SK-N-SH (cell line): ENCODE measurements around the gene EZR. TPM values are rescaled to one million over a fixed set of nuclear protein-coding genes. Genes with fewer than 3 reads are reported as not detected.

ENCODE experiments used
- CTCF ChIA-PET: fragments of 300-600, 350-600 bp; formaldehyde crosslinking; extraction: SDS; loops from one replicate; lab custom pipeline; 2021; lab: Yijun Ruan, JAX
- POLR2A ChIA-PET: fragments of 350-600 bp; sonication (Branson Sonifier 250); formaldehyde crosslinking; extraction: SDS; loops from one replicate; lab custom pipeline; 2020; ENCODE audit warnings: antibody characterized with exemption, inconsistent platforms; lab: Yijun Ruan, JAX
- DNase-seq: peaks from one replicate; pipeline ENCODE4 v3.0.0; 2012
- H2AFZ ChIP-seq: fragments of 200-600 bp; sonication (generic); 2 replicates; pipeline ENCODE4 v1.8.1; 2016; ENCODE audit warnings: antibody characterized with exemption, mild to moderate bottlenecking, low read depth
- H3F3A ChIP-seq: fragments of 200-600 bp; sonication (generic); replicated peaks from 2 replicates; pipeline ENCODE3; 2016; ENCODE audit warnings: antibody characterized with exemption, mild to moderate bottlenecking; ENCODE audit not compliant: insufficient read depth
- H3K27ac ChIP-seq, 2 experiments: fragments of 200-500 bp in 1 of 2; fragments of 200-600 bp in 1 of 2; sonication (Bioruptor generic) in 1 of 2; sonication (generic), shearing (Covaris generic) in 1 of 2; 2 replicates each; pipeline versions ENCODE4 v1.5.1 to v1.6.1; 2014 to 2016; ENCODE audit warnings: low read depth in 2 of 2, inconsistent platforms in 1 of 2, low read length in 1 of 2, mild to moderate bottlenecking in 1 of 2, mixed read lengths in 1 of 2
- H3K27me3 ChIP-seq: fragments of 200-600 bp; sonication (generic), shearing (Covaris generic); 2 replicates; pipeline ENCODE4 v1.6.1; 2016; ENCODE audit warnings: mixed run types; ENCODE audit not compliant: insufficient read depth
- H3K36me3 ChIP-seq, 2 experiments: fragments of 200-500 bp in 1 of 2; fragments of 200-600 bp in 1 of 2; sonication (Bioruptor generic) in 1 of 2; sonication (generic) in 1 of 2; replicated peaks in 1 of 2; 2 replicates each; pipeline versions ENCODE3 to v1.5.1; 2014 to 2016; ENCODE audit warnings: low read length in 1 of 2, mild to moderate bottlenecking in 1 of 2; ENCODE audit not compliant: insufficient read depth in 2 of 2, control insufficient read depth in 1 of 2
- H3K4me1 ChIP-seq, 2 experiments: fragments of 200-500 bp in 1 of 2; fragments of 200-600 bp in 1 of 2; sonication (Bioruptor generic) in 1 of 2; sonication (generic), shearing (Covaris generic) in 1 of 2; 2 replicates each; pipeline versions ENCODE4 v1.5.1 to v1.6.1; 2014 to 2016; ENCODE audit warnings: low read depth in 1 of 2, low read length in 1 of 2, mixed run types in 1 of 2; ENCODE audit not compliant: insufficient read depth in 2 of 2, control insufficient read depth in 1 of 2
- H3K4me2 ChIP-seq: fragments of 200-600 bp; sonication (generic), shearing (Covaris generic); 2 replicates; pipeline ENCODE4 v1.6.1; 2017; ENCODE audit warnings: mixed run types
- H3K4me3 ChIP-seq, 2 experiments: fragments of 200-500 bp in 1 of 2; fragments of 200-600 bp in 1 of 2; sonication (Bioruptor generic) in 1 of 2; sonication (generic), shearing (Covaris generic) in 1 of 2; 2 replicates each; pipeline versions ENCODE4 v1.5.1 to v1.8.1; 2014 to 2016; ENCODE audit warnings: low read depth in 2 of 2, inconsistent platforms in 1 of 2, low read length in 1 of 2, mild to moderate bottlenecking in 1 of 2, mixed read lengths in 1 of 2, moderate library complexity in 1 of 2
- H3K79me2 ChIP-seq: fragments of 200-600 bp; sonication (generic); 2 replicates; pipeline ENCODE4 v1.8.1; 2017; ENCODE audit warnings: mild to moderate bottlenecking; ENCODE audit not compliant: insufficient read depth
- H3K9ac ChIP-seq: fragments of 200-600 bp; sonication (generic); 2 replicates; pipeline ENCODE4 v1.6.1; 2017; ENCODE audit warnings: mixed run types
- H3K9me2 ChIP-seq: fragments of 200-600 bp; sonication (generic); 2 replicates; pipeline ENCODE4 v1.6.1; 2017; ENCODE audit warnings: mixed run types
- H3K9me3 ChIP-seq: fragments of 200-600 bp; sonication (generic); 2 replicates; pipeline ENCODE4 v1.6.1; 2017; ENCODE audit warnings: mixed run types, mild to moderate bottlenecking, moderate library complexity
- H4K20me1 ChIP-seq: fragments of 200-600 bp; sonication (generic); 2 replicates; pipeline ENCODE4 v1.6.1; 2017; ENCODE audit warnings: mild to moderate bottlenecking, mixed run types; ENCODE audit not compliant: insufficient read depth
- CHD2 ChIP-seq: fragments of 150-350 bp; IDR thresholded peaks from 2 replicates; pipeline ENCODE4 v1.6.1; 2018; ENCODE audit warnings: low read length; ENCODE audit not compliant: partially characterized antibody
- ELF1 ChIP-seq: IDR thresholded peaks from 2 replicates; pipeline ENCODE4 v1.4.0; 2012
- EP300 ChIP-seq, 2 experiments: IDR thresholded peaks; 2 replicates each; pipeline versions ENCODE4 v1.4.0 to v1.6.1; 2012; ENCODE audit warnings: borderline replicate concordance in 1 of 2, low read depth in 1 of 2, low read length in 1 of 2
- FOSL2 ChIP-seq: IDR thresholded peaks from 2 replicates; pipeline ENCODE4 v1.4.0; 2012; ENCODE audit warnings: low read depth, mild to moderate bottlenecking, moderate library complexity, borderline replicate concordance
- FOXJ3 ChIP-seq: sonication (generic); formaldehyde crosslinking; IDR thresholded peaks from 2 replicates; pipeline ENCODE4 v1.5.1; 2020; ENCODE audit warnings: mild to moderate bottlenecking, missing genetic modification reagents
- FOXM1 ChIP-seq: IDR thresholded peaks from 2 replicates; pipeline ENCODE4 v1.4.0; 2012; ENCODE audit warnings: low read depth, mild to moderate bottlenecking
- GABPA ChIP-seq: IDR thresholded peaks from 2 replicates; pipeline ENCODE4 v1.4.0; 2012; ENCODE audit warnings: low read depth, mild to moderate bottlenecking
- GATA2 ChIP-seq: sonication (generic); formaldehyde crosslinking; IDR thresholded peaks from 2 replicates; pipeline ENCODE4 v1.5.0; 2020; ENCODE audit warnings: mild to moderate bottlenecking, missing genetic modification reagents
- JUND ChIP-seq: IDR thresholded peaks from 2 replicates; pipeline ENCODE4 v1.4.0; 2012
- MEF2A ChIP-seq: IDR thresholded peaks from 2 replicates; pipeline ENCODE4 v1.4.0; 2012; ENCODE audit warnings: low read depth, borderline replicate concordance
- MXI1 ChIP-seq: IDR thresholded peaks from 2 replicates; pipeline ENCODE4 v1.6.1; 2012; ENCODE audit warnings: mild to moderate bottlenecking, low read depth, low read length, improper control_type of control experiment
- NFIC ChIP-seq: IDR thresholded peaks from 2 replicates; pipeline ENCODE4 v1.4.0; 2012; ENCODE audit warnings: borderline replicate concordance
- NRF1 ChIP-seq: IDR thresholded peaks from 2 replicates; pipeline ENCODE4 v1.6.1; 2012; ENCODE audit warnings: low read depth, mild to moderate bottlenecking, low read length
- POLR2AphosphoS5 ChIP-seq: IDR thresholded peaks from 2 replicates; pipeline ENCODE4 v1.6.1; 2012; ENCODE audit warnings: low read depth, low read length
- RAD21 ChIP-seq: IDR thresholded peaks from 2 replicates; pipeline ENCODE4 v1.6.1; 2012; ENCODE audit warnings: mild to moderate bottlenecking, low read length
- RXRA ChIP-seq: IDR thresholded peaks from 2 replicates; pipeline ENCODE4 v1.4.0; 2012; ENCODE audit warnings: low read depth, mild to moderate bottlenecking, borderline replicate concordance
- SIN3A ChIP-seq: IDR thresholded peaks from 2 replicates; pipeline ENCODE4 v1.6.1; 2012; ENCODE audit warnings: low read depth, mild to moderate bottlenecking, low read length, moderate library complexity, borderline replicate concordance
- SMC3 ChIP-seq: IDR thresholded peaks from 2 replicates; pipeline ENCODE4 v1.6.1; 2012; ENCODE audit warnings: low read depth, low read length, improper control_type of control experiment
- TCF12 ChIP-seq: IDR thresholded peaks from 2 replicates; pipeline ENCODE4 v1.4.0; 2012
- YY1 ChIP-seq: IDR thresholded peaks from 2 replicates; pipeline ENCODE4 v1.4.0; 2012; ENCODE audit warnings: low read depth, mild to moderate bottlenecking
- WGBS: methylation state at CpG from one replicate; pipeline ENCODE4 v1.1.6; 2017; ENCODE audit warnings: low lambda C conversion rate; 5-methylcytosine and 5-hydroxymethylcytosine counted together
- polyA plus RNA-seq, 3 experiments: library from polyadenylated mRNA; depleted of rRNA; stranded (reverse); fragments of >200 nt; gene quantifications; 2 replicates each; pipeline ENCODE4 v1.2.3, GENCODE V29; 2012
- TF ChIP-seq, protein P1 (sequence below): IDR thresholded peaks from 2 replicates; pipeline ENCODE4 v1.4.0; 2012; ENCODE audit warnings: low read depth
- TF ChIP-seq, protein P2 (sequence below): IDR thresholded peaks from 2 replicates; pipeline ENCODE4 v1.4.0; 2012; ENCODE audit warnings: low read depth, borderline replicate concordance
- TF ChIP-seq, protein P3 (sequence below): IDR thresholded peaks from 2 replicates; pipeline ENCODE4; 2012
- TF ChIP-seq, protein P4 (sequence below): fragments of 200-600 bp; sonication (generic); IDR thresholded peaks from 2 replicates; pipeline ENCODE4 v1.6.1; 2017; ENCODE audit warnings: antibody characterized with exemption, mild to moderate bottlenecking, moderate library complexity
- TF ChIP-seq, protein P5 (sequence below): fragments of 150-350 bp; IDR thresholded peaks from 2 replicates; pipeline ENCODE4 v1.6.1; 2016; ENCODE audit warnings: mild to moderate bottlenecking, low read depth, low read length

EZR gene
- polyA plus RNA-seq, 1 of the 3 experiments (the other 2 are of a cell fraction) = 92.0 TPM

DNA sequence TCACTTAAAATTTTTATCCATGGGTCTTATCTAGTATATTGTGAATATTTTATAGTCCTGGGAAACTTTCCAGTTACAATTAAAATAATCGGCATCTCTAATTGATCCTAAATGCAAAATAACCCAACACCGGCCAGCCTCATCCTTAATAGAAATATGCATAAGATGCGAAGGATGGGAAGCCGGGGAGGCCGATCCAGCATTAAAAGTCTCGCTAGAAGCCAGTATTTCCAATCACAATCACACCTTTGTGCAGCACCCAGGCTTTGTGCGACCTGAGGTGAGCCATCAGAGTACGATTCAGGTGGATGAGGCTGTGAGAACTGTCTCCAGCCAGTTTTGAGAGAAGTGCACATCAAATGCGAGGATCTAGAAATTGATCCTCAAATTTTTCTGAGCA, 65.4 kb downstream of the EZR start:
- DNase-seq = no peak
- ChIA-PET CTCF (interaction anchor here (1.7 to 2.2 kb wide), 2 partner anchors 219 kb away, joined by 8 to 10 read pairs; no protein-coding TSS in a partner anchor), POLR2A (no interaction called here)
- Histone ChIP-seq H3K4me1 (peaks cover 9 to 60% of the 10 kb centered on the region in 2 experiments; a peak in 3 of 4 replicates), H4K20me1 (no peaks in the 10 kb centered on the region), H3F3A (no peaks in the 10 kb centered on the region), H3K4me3 (no peak overlapping the region), H3K27ac (peak overlapping the region in 1 of 2 experiments; percentile 39; a peak in 1 of 4 replicates), H3K27me3 (no peaks in the 10 kb centered on the region), H3K36me3 (no peaks in the 10 kb centered on the region), H3K4me2 (no peak overlapping the region), H2AFZ (no peak overlapping the region)
- TF ChIP-seq MEF2A (no peak), YY1 (no peak), NRF1 (no peak), RXRA (no peak), MXI1 (no peak), ELF1 (no peak), GATA2 (CRISPR knock-in tag) (no peak), TCF12 (no peak), GABPA (no peak)
- TF ChIP-seq, protein P1, sequence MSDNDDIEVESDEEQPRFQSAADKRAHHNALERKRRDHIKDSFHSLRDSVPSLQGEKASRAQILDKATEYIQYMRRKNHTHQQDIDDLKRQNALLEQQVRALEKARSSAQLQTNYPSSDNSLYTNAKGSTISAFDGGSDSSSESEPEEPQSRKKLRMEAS = no peak
- TF ChIP-seq, protein P2, sequence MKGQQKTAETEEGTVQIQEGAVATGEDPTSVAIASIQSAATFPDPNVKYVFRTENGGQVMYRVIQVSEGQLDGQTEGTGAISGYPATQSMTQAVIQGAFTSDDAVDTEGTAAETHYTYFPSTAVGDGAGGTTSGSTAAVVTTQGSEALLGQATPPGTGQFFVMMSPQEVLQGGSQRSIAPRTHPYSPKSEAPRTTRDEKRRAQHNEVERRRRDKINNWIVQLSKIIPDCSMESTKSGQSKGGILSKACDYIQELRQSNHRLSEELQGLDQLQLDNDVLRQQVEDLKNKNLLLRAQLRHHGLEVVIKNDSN = no peak
- TF ChIP-seq, all 33 proteins: peak for 0
- Histone ChIP-seq H3K9me3 (no peaks in the 10 kb centered on the region), H3K79me2 (no peaks in the 10 kb centered on the region), H3K9ac (no peak overlapping the region), H3K9me2 (no peaks in the 10 kb centered on the region)
- 88% methylated on average over 9 of the region's 9 CpGs for WGBS

DNA sequence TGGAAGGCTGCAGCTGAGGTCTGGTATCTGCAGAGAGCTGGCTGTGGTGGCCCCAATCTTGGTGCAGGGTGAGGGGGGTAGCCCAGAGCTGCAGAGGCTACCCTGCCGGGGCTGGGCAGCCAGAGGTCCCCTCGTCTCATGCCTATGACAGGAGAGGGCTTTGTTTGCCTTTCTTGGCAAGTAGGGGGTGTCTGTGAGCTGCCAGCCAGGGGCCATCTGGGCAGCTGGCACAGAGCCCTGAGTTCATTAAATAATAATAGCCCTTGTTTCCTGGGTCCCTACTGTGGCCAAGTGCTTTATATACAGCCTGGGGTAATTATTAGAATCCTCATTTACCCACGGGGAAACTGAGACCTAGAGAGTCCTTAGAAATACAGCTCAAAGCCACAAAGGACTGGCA, 66.6 kb downstream of the EZR start:
- Histone ChIP-seq H3F3A (no peaks in the 10 kb centered on the region), H4K20me1 (no peaks in the 10 kb centered on the region), H3K9me3 (no peaks in the 10 kb centered on the region), H3K4me2 (no peak overlapping the region), H3K36me3 (no peaks in the 10 kb centered on the region), H3K9ac (no peak overlapping the region), H3K4me3 (no peak overlapping the region), H3K27me3 (no peaks in the 10 kb centered on the region), H3K79me2 (no peaks in the 10 kb centered on the region), H3K4me1 (peaks cover 15 to 50% of the 10 kb centered on the region in 2 experiments; a peak in 3 of 4 replicates), H3K27ac (peak overlapping the region in 1 of 2 experiments; percentile 82; a peak in 2 of 4 replicates), H2AFZ (no peak overlapping the region), H3K9me2 (no peaks in the 10 kb centered on the region)
- WGBS = 13% methylated on average over 2 of the region's 3 CpGs
- ChIA-PET CTCF (interaction anchor here (1.1 to 2.5 kb wide), 8 partner anchors 10 to 220 kb away, joined by 3 to 10 read pairs (median 4); no protein-coding TSS in a partner anchor), POLR2A (interaction anchor here (0.9 kb wide), 1 partner anchor 67 kb away, joined by 3 read pairs; the partner anchor contains the start of gene EZR)
- DNase-seq = peak; percentile 87
- no peak for TF ChIP-seq POLR2AphosphoS5
- peak; percentile 52; the same call in 1 of the 2 replicates for TF ChIP-seq FOXJ3
- TF ChIP-seq SMC3 = peak; percentile 48
- TF ChIP-seq CHD2 = peak; percentile 51
- TF ChIP-seq FOSL2 = no peak
- peak; percentile 30 for TF ChIP-seq GATA2 (CRISPR knock-in tag)
- peak; percentile 79 for TF ChIP-seq NFIC
- TF ChIP-seq EP300 (IDR thresholded peaks at IDR 0.05; ENCODE audit: borderline replicate concordance in 1 of 2, low read depth in 1 of 2, low read length in 1 of 2) = peak in 1 of 2 experiments; percentile 84; a peak in 2 of 4 replicates
- peak; percentile 64 for TF ChIP-seq TCF12
- peak; percentile 78 for TF ChIP-seq MXI1
- TF ChIP-seq ELF1 = no peak
- TF ChIP-seq JUND = no peak
- no peak for TF ChIP-seq RXRA
- TF ChIP-seq, protein P3, sequence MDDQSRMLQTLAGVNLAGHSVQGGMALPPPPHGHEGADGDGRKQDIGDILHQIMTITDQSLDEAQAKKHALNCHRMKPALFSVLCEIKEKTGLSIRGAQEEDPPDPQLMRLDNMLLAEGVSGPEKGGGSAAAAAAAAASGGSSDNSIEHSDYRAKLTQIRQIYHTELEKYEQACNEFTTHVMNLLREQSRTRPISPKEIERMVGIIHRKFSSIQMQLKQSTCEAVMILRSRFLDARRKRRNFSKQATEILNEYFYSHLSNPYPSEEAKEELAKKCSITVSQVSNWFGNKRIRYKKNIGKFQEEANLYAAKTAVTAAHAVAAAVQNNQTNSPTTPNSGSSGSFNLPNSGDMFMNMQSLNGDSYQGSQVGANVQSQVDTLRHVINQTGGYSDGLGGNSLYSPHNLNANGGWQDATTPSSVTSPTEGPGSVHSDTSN = no peak
- no peak for TF ChIP-seq SIN3A
- no peak for TF ChIP-seq FOXM1
- peak; percentile 70 for TF ChIP-seq RAD21
- TF ChIP-seq, protein P4, sequence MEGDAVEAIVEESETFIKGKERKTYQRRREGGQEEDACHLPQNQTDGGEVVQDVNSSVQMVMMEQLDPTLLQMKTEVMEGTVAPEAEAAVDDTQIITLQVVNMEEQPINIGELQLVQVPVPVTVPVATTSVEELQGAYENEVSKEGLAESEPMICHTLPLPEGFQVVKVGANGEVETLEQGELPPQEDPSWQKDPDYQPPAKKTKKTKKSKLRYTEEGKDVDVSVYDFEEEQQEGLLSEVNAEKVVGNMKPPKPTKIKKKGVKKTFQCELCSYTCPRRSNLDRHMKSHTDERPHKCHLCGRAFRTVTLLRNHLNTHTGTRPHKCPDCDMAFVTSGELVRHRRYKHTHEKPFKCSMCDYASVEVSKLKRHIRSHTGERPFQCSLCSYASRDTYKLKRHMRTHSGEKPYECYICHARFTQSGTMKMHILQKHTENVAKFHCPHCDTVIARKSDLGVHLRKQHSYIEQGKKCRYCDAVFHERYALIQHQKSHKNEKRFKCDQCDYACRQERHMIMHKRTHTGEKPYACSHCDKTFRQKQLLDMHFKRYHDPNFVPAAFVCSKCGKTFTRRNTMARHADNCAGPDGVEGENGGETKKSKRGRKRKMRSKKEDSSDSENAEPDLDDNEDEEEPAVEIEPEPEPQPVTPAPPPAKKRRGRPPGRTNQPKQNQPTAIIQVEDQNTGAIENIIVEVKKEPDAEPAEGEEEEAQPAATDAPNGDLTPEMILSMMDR = peak; percentile 44
- no peak for TF ChIP-seq NRF1
- TF ChIP-seq, protein P5, sequence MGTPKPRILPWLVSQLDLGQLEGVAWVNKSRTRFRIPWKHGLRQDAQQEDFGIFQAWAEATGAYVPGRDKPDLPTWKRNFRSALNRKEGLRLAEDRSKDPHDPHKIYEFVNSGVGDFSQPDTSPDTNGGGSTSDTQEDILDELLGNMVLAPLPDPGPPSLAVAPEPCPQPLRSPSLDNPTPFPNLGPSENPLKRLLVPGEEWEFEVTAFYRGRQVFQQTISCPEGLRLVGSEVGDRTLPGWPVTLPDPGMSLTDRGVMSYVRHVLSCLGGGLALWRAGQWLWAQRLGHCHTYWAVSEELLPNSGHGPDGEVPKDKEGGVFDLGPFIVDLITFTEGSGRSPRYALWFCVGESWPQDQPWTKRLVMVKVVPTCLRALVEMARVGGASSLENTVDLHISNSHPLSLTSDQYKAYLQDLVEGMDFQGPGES = no peak
